HG03469 (cell line): ENCODE data around the gene OPN3.
"Not testable (repeated sequence)": the region's sequence is repeated elsewhere in the genome, so short reads cannot be mapped to it uniquely, and the experiment has no call there.

ENCODE experiments used
- ATAC-seq: cut with Tn5 transposase; IDR thresholded peaks from one replicate; pipeline ENCODE4 v1.9.1; 2021; ENCODE audit warnings: mild to moderate bottlenecking, moderate library complexity, moderate number of reproducible peaks; ENCODE audit not compliant: unreplicated experiment

OPN3 gene

DNA sequence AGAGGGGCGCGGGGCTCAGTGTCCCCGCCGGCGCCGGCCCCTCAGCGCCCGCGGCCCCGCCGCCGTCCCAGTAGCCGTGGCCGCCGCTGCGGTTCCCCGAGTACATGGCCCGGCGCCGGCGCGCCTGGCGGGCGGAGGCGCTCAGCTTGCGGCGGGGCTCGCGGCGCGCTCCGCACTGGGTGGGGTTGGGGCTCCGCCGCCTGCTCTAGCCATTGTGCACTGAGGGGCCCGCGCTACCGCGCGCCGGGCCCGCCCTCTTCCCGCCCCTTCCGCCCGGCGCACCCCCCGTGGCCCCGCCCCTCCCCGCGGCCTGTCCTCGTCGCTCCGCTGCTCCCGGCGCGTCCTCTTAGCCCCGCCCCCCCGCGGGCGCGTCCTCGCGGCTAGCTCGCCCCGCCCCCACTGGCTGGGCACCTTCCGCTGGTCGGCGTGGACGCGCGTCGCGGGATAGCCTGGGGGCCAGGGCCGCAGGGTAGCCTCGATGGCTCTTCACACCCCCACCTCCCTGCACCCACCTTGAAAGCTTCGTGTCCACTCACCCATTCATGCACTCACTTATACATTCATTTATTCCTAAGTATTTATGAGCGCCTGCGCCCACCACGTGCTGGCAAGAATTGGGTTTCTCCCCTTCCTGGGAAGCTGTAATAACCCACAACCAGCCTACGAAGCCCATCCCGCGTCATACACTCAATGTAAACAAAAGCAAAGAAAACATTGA is at the start of gene OPN3, which contains the start of gene CHML:
Gene OPN3, minus strand, starts transcription at position 221 of the 718 bp plus-strand sequence. Its CDS starts 115 bp downstream, at position 106.
Gene CHML, minus strand, starts transcription at position 221 of the 718 bp plus-strand sequence. CDS start 4,603 bp downstream, outside the sequence.
- ATAC-seq: peak; percentile 71

DNA sequence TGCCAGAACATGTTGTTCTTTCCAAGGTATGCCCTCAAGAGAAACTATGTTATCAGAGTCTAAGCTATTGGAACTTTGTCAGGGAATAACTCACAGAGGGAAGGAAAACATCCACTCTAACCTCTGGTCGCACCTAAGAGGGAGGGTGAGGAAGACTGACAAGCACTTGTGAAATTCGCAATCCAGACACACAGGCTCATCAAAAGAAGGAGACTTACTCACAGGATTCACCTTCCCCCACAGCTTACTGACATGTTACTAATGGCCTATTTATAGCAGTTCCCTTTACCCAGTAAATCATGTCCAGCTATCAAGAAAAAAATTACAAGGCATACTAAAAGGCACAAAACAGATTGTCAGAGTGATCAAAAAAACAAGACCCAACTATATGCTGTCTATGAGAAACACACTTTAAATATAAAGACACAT is 48.8 kb upstream of the OPN3 start:
- ATAC-seq: no peak

- ATAC-seq: no peak
These were observed 43.9 kb upstream of the OPN3 start for GRCh38 chr1:241684108-241684507.

DNA sequence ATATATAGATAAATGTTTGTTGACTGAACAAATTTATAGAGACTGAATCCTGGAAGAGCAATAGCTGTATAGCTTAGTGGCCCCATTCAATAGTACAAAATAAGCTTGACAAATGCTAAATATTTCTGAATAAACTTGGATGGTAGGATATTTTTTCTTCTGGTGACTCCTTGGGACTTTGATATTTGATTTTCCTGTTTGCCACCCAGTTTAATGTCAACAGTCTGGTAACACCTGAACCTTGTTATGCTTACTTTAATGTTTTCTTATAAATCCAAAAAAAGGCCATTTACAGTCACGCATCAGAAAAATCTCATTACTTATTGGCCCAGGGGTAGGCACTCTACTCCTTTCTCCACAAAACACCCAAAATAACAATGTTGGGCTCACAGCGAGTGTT is 42.8 kb upstream of the OPN3 start:
- no peak for ATAC-seq

GRCh38 chr1:241681861-241682448 is 41.8 kb upstream of the OPN3 start:
- not testable (repeated sequence) for ATAC-seq

DNA sequence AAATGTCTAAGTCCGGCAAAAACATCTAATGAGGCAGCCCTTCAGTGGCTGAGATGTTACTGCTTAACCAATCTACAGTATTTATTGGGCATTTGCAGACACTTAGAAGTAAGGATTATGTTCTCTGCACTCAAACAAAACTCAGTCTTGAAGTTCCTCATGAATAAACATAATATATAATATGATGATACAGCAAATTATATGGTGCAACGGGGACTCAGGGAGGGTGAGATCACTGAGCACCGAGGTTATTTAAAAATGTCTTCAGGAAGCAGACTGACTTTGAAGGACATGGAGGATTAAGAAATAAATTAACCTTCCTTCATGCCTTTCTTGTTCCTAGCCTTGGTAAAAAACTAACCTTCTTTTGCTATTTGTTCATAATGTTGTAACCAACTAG is 39.8 kb upstream of the OPN3 start:
- no peak for ATAC-seq

GRCh38 chr1:241679404-241679803 is 39.2 kb upstream of the OPN3 start:
- no peak for ATAC-seq

DNA sequence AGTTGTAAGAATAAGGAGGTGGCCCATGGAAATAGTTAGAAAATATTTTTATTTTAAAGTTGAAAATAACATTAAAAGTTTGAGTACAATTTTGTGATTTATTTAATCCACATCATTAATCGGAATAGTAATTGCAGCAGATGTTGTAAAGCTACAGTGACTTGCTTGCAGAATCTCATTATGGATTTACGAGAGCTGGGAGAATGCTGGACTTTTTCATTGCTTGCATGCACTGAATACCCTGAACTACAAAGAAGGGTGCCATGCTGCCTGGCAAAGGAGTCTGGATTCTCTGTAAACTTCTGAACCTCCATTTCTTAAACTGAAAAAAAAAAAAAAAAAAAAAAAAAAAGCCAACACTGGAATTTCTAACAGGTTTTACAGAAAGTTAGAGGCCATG is 38.4 kb upstream of the OPN3 start:
- no peak for ATAC-seq

GRCh38 chr1:241677201-241677600 is 37.0 kb upstream of the OPN3 start:
- peak; percentile 76 for ATAC-seq

- ATAC-seq: no peak
These were observed 35.8 kb upstream of the OPN3 start for GRCh38 chr1:241675983-241676382.

GRCh38 chr1:241674805-241675384 is 34.7 kb upstream of the OPN3 start:
- no peak for ATAC-seq

DNA sequence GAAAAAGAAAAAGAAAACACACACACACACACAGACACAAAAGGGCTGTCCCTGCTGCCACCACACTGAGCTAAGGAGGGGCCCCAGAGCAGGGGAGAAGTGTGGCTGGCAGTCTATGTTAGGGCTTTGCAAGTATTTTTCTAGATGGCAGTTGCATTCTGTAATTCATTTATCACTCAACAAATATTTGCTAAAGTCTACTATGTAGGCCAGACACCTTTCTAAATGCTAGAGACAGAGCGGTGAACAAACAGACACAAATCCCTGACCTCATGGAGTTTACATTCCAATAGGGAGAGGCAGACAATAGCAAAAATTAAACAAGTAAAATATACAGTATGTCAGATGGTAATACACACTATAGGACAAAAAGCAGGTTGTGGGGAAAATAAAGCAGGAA is 32.1 kb upstream of the OPN3 start:
- ATAC-seq: no peak

DNA sequence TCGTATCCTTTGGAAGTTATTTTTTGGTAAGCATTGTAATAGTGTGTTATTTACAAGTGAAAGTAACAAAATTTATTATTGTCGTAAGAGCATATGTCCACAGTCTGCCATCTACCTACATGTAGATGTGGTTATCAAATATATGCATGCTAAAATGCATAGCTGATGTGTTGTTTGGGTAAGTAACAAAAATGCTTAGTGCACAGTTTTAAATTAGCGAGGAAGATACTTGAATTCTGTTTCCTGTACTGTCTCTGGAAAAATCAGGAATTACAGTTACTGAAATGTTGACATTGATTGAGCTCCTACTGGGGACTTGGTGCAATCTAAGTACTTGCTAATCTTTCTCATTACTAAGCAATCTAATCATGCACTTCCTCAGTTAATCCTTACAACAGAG is 26.2 kb upstream of the OPN3 start:
- ATAC-seq: no peak

- no peak for ATAC-seq
These were observed 20.3 kb upstream of the OPN3 start for GRCh38 chr1:241660424-241660972.

GRCh38 chr1:241659016-241659415 is 18.8 kb upstream of the OPN3 start:
- not testable (repeated sequence) for ATAC-seq

DNA sequence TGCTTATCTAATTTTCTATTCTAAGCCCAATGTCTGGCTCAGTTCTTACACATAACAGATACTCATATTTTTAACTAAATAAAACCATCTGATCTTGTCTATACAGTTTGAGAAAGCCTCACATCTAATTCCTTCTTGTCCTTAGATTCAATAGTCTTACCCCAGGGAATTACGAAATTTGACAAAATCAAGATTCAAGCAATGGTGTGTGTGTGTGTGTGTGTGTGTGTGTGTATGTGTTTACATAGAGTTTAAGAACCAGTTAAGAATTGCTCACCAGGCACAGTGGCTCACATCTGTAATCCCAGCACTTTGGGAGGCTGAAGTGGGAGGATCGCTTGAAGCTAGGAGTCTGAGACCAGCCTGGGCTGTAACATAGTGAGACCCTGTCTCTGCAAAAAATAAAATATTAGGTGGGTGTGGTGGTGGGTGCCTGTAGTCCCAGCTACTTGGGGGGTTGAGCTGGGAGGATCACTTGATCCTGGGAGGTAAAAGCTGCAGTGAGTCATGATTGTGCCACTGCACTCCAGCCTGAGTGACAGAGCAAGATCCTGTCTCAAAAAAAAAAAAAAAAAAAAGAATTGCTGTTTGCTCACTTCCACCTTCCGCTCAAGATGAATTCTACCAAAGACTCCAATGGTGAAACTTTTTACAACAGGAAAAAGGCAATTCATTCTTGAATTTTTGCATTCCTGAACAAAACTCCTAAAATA is 18.1 kb upstream of the OPN3 start:
- no peak for ATAC-seq

DNA sequence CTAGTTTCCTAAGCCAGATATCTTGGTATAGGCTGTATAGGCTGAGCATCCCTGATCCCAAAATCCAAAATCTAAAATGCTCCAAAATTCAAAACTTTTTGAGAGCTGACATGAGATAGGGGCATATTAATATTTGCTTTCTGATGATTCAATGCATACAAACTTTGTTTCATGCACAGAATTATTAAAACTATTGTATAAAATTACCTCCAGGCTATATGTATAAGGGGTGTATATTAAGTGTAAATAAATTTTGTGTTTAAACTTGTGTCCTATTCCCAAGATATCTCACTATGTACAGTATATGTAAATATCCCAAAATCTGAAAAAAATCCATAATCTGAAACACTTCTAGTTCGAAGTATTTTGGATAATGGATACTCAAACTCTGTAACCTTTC is 14.5 kb upstream of the OPN3 start:
- ATAC-seq: no peak

DNA sequence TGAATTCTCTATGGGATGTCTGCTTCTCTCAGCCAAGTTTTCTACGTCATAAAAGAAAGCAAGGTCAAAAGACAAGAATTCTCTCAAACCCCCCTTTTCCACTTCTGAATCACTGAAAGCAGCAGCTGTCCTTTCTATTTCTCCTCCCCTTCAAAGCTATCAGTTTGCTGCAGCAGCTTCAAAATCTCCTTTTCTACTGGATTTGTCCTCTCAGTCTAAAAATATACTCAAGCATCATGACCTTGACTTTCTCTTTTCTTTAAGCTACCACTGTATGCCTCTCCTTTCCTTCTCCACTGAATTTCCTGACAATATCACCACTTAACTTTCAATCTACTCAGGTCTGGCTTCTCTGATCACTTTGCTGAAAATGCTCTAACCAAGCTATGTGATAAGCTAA is 13.8 kb upstream of the OPN3 start:
- ATAC-seq: no peak

DNA sequence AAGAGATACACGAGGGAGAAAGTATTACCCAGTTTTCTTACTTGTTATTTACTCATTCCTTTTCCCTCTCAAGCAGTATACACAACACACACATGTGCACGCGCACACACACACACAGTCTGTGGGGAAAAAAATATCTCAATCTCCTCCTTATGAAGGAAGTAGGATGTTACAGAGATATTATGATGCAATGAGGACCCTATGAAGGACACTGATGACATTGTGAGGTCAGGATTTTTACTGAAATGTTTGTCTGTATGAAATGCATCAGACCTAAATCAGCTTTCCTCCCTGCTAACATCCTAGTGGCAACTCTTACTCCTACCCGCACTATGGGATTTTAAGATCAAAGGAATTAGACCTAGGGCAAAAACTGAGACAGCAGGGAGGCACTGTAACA is 11.8 kb upstream of the OPN3 start, which contains the start of gene WDR64:
Gene WDR64, plus strand, starts transcription at position 270 of the 400 bp plus-strand sequence. CDS start 204 bp downstream, outside the sequence.
- ATAC-seq: no peak

DNA sequence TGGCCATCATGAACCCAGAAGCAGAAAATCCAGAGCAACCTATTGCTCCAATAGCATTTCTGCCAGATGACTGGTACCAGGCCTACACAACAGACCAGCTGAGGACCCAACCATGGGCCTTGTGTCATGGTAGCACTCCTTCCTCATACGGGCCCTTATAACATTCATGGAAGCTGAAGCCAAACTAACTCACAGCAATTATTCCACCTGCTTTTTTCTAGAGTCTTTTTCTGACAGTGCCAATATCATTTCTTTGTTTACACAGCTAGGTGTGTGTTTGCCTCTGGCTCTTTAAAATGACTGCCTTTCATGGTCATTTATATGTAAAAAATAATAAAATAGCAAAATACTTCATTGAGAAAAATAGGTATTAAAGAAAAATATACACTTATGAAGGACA is 8.0 kb upstream of the OPN3 start:
- ATAC-seq: no peak

- no peak for ATAC-seq
These were observed 7.5 kb upstream of the OPN3 start for GRCh38 chr1:241647658-241648057.
